Smooth muscle cell (in vitro differentiated cells): Measurements from ENCODE around the gene ZNF787. TPM values are rescaled to one million over a fixed set of nuclear protein-coding genes. Genes with fewer than 3 reads are reported as not detected.
"Not testable (repeated sequence)": the region's sequence is repeated elsewhere in the genome, so short reads cannot be mapped to it uniquely, and the experiment has no call there.

Experiments
- DNase-seq: peaks from one replicate; lab custom pipeline; 2025; ENCODE audit not compliant: unreplicated experiment; lab: John Stamatoyannopoulos, UW
- H2AFZ ChIP-seq: fragments of 200-600 bp; sonication (generic); 2 replicates; pipeline ENCODE4 v1.6.0; 2016; ENCODE audit warnings: antibody characterized with exemption, low read depth, mild to moderate bottlenecking
- H3F3A ChIP-seq: fragments of 200-600 bp; sonication (generic); 2 replicates; pipeline ENCODE4 v1.6.0; 2017; ENCODE audit warnings: antibody characterized with exemption, low read depth
- H3K27ac ChIP-seq: fragments of 200-600 bp; sonication (generic); 2 replicates; pipeline ENCODE4 v1.5.1; 2016; ENCODE audit warnings: low read depth, mild to moderate bottlenecking
- H3K27me3 ChIP-seq: fragments of 200-600 bp; sonication (generic); 2 replicates; pipeline ENCODE4 v1.6.1; 2016; ENCODE audit warnings: low read depth, mild to moderate bottlenecking
- H3K36me3 ChIP-seq: fragments of 200-600 bp; sonication (generic); 2 replicates; pipeline ENCODE4 v1.5.1; 2016; ENCODE audit warnings: low read depth
- H3K4me1 ChIP-seq: fragments of 200-600 bp; sonication (generic); 2 replicates; pipeline ENCODE4 v1.5.1; 2016; ENCODE audit warnings: low read depth
- H3K4me2 ChIP-seq: fragments of 200-600 bp; sonication (generic); 2 replicates; pipeline ENCODE4 v1.6.0; 2016; ENCODE audit warnings: mild to moderate bottlenecking
- H3K4me3 ChIP-seq: fragments of 200-600 bp; sonication (generic); 2 replicates; pipeline ENCODE4 v1.5.1; 2016; ENCODE audit warnings: mild to moderate bottlenecking
- H3K79me2 ChIP-seq: fragments of 200-600 bp; sonication (generic); 2 replicates; pipeline ENCODE4 v1.6.0; 2016; ENCODE audit warnings: low read depth, mild to moderate bottlenecking
- H3K9ac ChIP-seq: fragments of 200-600 bp; sonication (generic); 2 replicates; pipeline ENCODE4 v1.6.0; 2016; ENCODE audit warnings: low read depth
- H3K9me3 ChIP-seq: fragments of 200-600 bp; sonication (generic); replicated peaks from 2 replicates; pipeline ENCODE4 v1.5.1; 2016; ENCODE audit warnings: low read depth
- H4K20me1 ChIP-seq: fragments of 200-600 bp; sonication (generic); 2 replicates; pipeline ENCODE4 v1.6.0; 2016; ENCODE audit warnings: low read depth
- WGBS: methylation state at CpG from one replicate; pipeline ENCODE4 v1.1.7; 2016; ENCODE audit warnings: low lambda C conversion rate; 5-methylcytosine and 5-hydroxymethylcytosine counted together
- polyA plus RNA-seq: library from polyadenylated mRNA; unstranded; fragments of >200 nt; fragmentation: Nextera tagmentation; extraction: Ambion mirVana; gene quantifications from 2 replicates; pipeline ENCODE4 v1.2.1, GENCODE V29; 2016
- total RNA-seq: library from RNA; depleted of rRNA; stranded (reverse); fragments of >200 nt; gene quantifications from 2 replicates; pipeline ENCODE4 v1.2.3, GENCODE V29; 2014
- TF ChIP-seq, protein P1 (sequence below): fragments of 200-600 bp; sonication (generic); IDR thresholded peaks from 2 replicates; pipeline ENCODE4 v1.5.1; 2017; ENCODE audit warnings: borderline replicate concordance, mild to moderate bottlenecking, antibody characterized with exemption; ENCODE audit not compliant: insufficient read depth, poor library complexity, severe bottlenecking

Gene ZNF787
- total and polyA plus RNA-seq, 2 experiments from 2014 or later, result 10.0 to 20.3 TPM

DNA sequence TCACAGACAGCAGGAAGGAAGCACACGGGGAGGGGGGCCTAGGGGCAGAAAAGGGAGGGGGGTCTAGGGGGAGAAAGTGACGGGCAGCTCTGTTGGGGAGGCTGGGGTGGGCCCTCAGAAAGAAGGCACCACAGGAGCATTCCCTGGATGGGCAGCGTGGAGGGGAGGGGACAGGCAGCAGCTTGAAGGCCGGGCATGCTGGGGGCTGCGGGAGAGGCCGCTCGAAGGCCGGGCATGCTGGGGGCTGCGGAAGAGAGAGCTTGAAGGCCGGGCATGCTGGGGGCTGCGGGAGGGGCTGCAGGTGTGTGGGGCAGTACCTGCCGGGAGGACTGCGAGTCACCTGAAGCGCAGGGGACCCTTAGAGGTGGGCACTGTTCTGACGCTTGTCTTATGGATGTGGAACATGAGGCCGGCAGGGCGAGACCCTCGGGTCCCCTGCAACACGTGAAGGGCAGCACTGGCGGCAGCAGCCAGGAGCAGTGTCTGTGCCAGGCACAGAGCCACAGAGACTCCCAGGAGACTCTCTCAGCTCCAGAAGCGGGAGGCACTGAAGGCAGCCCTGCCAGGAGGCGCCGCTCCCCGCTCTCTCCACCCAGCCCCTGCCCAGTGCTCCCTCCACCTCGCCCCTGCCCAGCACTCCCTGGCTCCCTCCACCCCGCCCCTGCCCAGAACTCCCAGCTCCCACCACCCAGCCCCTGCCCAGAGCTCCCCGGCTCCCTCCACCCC lies 13.3 kb downstream of the ZNF787 start:
- Histone ChIP-seq H3K4me2 (no peak overlapping the region), H3K36me3 (no peaks in the 10 kb centered on the region), H3K9ac (no peak overlapping the region), H3K4me3 (no peak overlapping the region), H3K79me2 (peaks cover 85% of the 10 kb centered on the region), H2AFZ (no peak overlapping the region), H3F3A (no peaks in the 10 kb centered on the region), H3K27me3 (no peaks in the 10 kb centered on the region), H4K20me1 (peaks cover 94% of the 10 kb centered on the region), H3K9me3 (no peaks in the 10 kb centered on the region), H3K27ac (no peak overlapping the region), H3K4me1 (peaks cover 21% of the 10 kb centered on the region)
- 78% methylated on average over 4 of the region's 27 CpGs for WGBS
- TF ChIP-seq, protein P1, sequence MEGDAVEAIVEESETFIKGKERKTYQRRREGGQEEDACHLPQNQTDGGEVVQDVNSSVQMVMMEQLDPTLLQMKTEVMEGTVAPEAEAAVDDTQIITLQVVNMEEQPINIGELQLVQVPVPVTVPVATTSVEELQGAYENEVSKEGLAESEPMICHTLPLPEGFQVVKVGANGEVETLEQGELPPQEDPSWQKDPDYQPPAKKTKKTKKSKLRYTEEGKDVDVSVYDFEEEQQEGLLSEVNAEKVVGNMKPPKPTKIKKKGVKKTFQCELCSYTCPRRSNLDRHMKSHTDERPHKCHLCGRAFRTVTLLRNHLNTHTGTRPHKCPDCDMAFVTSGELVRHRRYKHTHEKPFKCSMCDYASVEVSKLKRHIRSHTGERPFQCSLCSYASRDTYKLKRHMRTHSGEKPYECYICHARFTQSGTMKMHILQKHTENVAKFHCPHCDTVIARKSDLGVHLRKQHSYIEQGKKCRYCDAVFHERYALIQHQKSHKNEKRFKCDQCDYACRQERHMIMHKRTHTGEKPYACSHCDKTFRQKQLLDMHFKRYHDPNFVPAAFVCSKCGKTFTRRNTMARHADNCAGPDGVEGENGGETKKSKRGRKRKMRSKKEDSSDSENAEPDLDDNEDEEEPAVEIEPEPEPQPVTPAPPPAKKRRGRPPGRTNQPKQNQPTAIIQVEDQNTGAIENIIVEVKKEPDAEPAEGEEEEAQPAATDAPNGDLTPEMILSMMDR, result no peak
- DNase-seq, result no peak

DNA sequence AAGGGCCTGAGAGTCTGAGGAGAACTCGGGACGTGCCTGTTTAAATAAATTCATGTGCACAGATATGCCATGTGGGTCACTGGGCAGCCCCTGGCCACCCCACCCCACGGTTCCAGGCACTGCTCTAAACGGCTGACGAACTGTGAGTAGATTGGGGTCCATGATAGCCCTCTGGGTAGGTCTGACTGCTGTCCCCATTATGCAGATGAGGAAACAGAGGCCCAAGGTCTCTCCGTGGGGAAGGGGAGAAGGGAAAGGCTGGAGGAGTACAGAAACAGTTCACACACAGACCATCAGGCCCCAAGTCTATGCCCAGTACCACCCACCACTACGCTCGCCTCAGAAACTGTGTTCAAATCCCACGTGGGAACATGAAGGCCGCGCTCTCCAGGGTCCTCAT lies 14.1 kb downstream of the ZNF787 start:
- Histone ChIP-seq H3K4me2 (no peak overlapping the region), H4K20me1 (peaks cover 94% of the 10 kb centered on the region), H3K79me2 (peaks cover 77% of the 10 kb centered on the region), H3K27me3 (no peaks in the 10 kb centered on the region), H3K27ac (no peak overlapping the region), H2AFZ (no peak overlapping the region), H3K36me3 (no peaks in the 10 kb centered on the region), H3F3A (no peaks in the 10 kb centered on the region), H3K9me3 (no peaks in the 10 kb centered on the region), H3K4me3 (no peak overlapping the region), H3K4me1 (peaks cover 21% of the 10 kb centered on the region), H3K9ac (no peak overlapping the region)
- TF ChIP-seq, protein P1, result no peak
- DNase-seq, result no peak
- 89% methylated on average over 11 of the region's 11 CpGs for WGBS

DNA sequence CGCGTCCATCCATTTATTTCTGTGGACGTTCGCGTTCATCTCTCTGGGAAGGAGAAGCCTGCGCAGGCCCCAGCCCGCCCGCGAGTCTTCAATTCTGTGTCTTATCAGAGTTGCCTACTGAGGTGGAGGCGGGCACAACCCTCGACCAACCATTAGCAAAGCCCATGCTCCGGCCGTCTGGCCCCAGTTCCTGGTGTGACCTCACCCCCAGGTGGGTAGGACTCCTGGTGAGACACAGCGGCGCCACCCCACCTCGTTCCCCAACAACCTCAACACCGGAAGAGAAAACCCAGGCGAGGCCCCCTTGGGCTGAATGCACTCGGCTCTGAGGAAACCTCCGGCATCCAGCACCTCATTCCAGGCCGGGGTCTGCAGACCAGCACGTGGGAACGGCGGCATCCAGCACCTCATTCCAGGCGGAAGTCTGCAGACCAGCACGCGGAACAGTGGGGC lies 14.7 kb downstream of the ZNF787 start:
- no peak for DNase-seq
- WGBS, result 87% methylated on average over 27 of the region's 27 CpGs
- no peaks in the 10 kb centered on the region for H3K9me3 ChIP-seq
- H3K4me1 ChIP-seq, result peaks cover 16% of the 10 kb centered on the region
- no peaks in the 10 kb centered on the region for H3F3A ChIP-seq
- no peak overlapping the region for H3K27ac ChIP-seq
- H3K36me3 ChIP-seq, result no peaks in the 10 kb centered on the region
- H3K79me2 ChIP-seq, result peaks cover 75% of the 10 kb centered on the region
- no peak overlapping the region for H3K4me2 ChIP-seq
- H3K4me3 ChIP-seq, result no peak overlapping the region
- H3K9ac ChIP-seq, result no peak overlapping the region
- peaks cover 94% of the 10 kb centered on the region for H4K20me1 ChIP-seq
- TF ChIP-seq, protein P1, result no peak
- H3K27me3 ChIP-seq, result no peaks in the 10 kb centered on the region
- H2AFZ ChIP-seq, result no peak overlapping the region

DNA sequence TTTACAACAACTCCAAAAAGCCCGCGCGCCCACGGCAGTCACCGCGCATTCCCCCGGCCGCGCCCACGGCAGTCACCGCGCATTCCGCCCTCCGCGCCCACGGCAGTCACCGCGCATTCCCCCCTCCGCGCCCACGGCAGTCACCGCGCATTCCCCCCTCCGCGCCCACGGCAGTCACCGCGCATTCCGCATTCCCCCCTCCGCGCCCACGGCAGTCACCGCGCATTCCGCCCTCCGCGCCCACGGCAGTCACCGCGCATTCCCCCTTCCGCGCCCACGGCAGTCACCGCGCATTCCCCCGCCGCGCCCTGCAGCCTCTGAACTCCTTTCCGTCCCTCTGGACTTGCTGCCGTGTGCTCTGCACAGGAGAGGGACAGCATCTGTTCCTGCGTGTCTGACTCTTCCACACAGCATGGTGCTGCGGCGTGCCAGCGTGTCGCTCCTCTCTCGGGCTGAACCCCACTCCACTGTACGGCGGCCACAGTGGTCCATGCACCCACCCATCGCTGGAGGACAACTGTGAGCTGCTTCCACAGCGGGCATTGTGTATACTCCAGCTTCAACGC lies 15.2 kb downstream of the ZNF787 start:
- not testable (repeated sequence) for H3K9me3 ChIP-seq, H3F3A ChIP-seq, H3K36me3 ChIP-seq, H3K4me2 ChIP-seq, H3K27ac ChIP-seq, H3K4me3 ChIP-seq, H3K27me3 ChIP-seq, H2AFZ ChIP-seq, H3K9ac ChIP-seq, DNase-seq
- Histone ChIP-seq H3K4me1 (peaks cover 11% of the 10 kb centered on the region), H4K20me1 (peaks cover 93% of the 10 kb centered on the region), H3K79me2 (peaks cover 75% of the 10 kb centered on the region)
- 97% methylated on average over 35 of the region's 61 CpGs for WGBS
